Spleen (tissue), 11 donors: ENCODE results near the gene RPL21. TPM values are rescaled to one million over a fixed set of nuclear protein-coding genes. Genes with fewer than 3 reads are reported as not detected.
A peak's percentile ranks its signal among the peaks of the same experiment; 100 is the strongest.

Experiments
- DNase-seq: peaks from one replicate; pipeline ENCODE4 v3.0.0-alpha.2; 2020
- H3K27ac ChIP-seq, 8 donors: fragments of 200-600 bp; sonication (generic) in 7 of 8; 1 replicate in 4 of 8; 2 replicates in 4 of 8; pipeline versions ENCODE4 v1.5.0 to v1.8.0; 2016 to 2021; ENCODE audit warnings: inconsistent platforms in 4 of 8, mild to moderate bottlenecking in 4 of 8, moderate library complexity in 1 of 8
- H3K27me3 ChIP-seq, 7 donors: fragments of 200-600 bp; sonication (generic) in 6 of 7; replicated peaks in 1 of 7; 1 replicate in 4 of 7; 2 replicates in 3 of 7; pipeline versions ENCODE4 v1.5.0 to v1.8.0; 2016 to 2021; ENCODE audit warnings: inconsistent platforms in 3 of 7, mild to moderate bottlenecking in 1 of 7
- H3K36me3 ChIP-seq, 6 donors: fragments of 200-600 bp; sonication (generic) in 5 of 6; 1 replicate in 4 of 6; 2 replicates in 2 of 6; pipeline versions ENCODE4 v1.5.0 to v1.8.0; 2016 to 2021; ENCODE audit warnings: inconsistent platforms in 2 of 6
- H3K4me1 ChIP-seq, 6 donors: fragments of 200-600 bp; sonication (generic) in 5 of 6; 1 replicate in 3 of 6; 2 replicates in 3 of 6; pipeline versions ENCODE4 v1.5.0 to v1.8.0; 2016 to 2021; ENCODE audit warnings: inconsistent platforms in 3 of 6
- H3K4me3 ChIP-seq, 8 donors: fragments of 200-600 bp; sonication (generic) in 7 of 8; 1 replicate in 4 of 8; 2 replicates in 4 of 8; pipeline versions ENCODE4 v1.5.0 to v1.8.0; 2016 to 2021; ENCODE audit warnings: inconsistent platforms in 4 of 8, mild to moderate bottlenecking in 4 of 8, moderate library complexity in 2 of 8
- H3K9me3 ChIP-seq, 8 donors: fragments of 200-600 bp; sonication (generic) in 7 of 8; 1 replicate in 4 of 8; 2 replicates in 4 of 8; pipeline versions ENCODE4 v1.5.0 to v1.8.0; 2016 to 2021; ENCODE audit warnings: inconsistent platforms in 4 of 8
- CTCF ChIP-seq, 11 experiments: fragments of 200-600 bp in 7 of 11; fragments of 450-650 bp in 4 of 11; sonication (generic) in 4 of 11; IDR thresholded peaks in 8 of 11; conservative IDR thresholded peaks in 3 of 11; 1 replicate in 7 of 11; 2 replicates in 4 of 11; pipeline versions ENCODE4 v1.4.0 to v1.8.0; 2016 to 2021; ENCODE audit warnings: antibody characterized with exemption in 11 of 11, inconsistent platforms in 4 of 11, mild to moderate bottlenecking in 1 of 11
- POLR2A ChIP-seq, 3 donors: fragments of 450-650 bp; IDR thresholded peaks; one replicate each; pipeline ENCODE4 v1.5.1; 2017; ENCODE audit warnings: antibody characterized with exemption in 3 of 3, mild to moderate bottlenecking in 1 of 3
- POLR2AphosphoS5 ChIP-seq, 3 donors: sonication (generic); formaldehyde crosslinking; IDR thresholded peaks; one replicate each; pipeline ENCODE4 v1.5.1; 2017; ENCODE audit warnings: antibody characterized with exemption in 3 of 3
- WGBS, 5 donors: extraction: QIAGEN DNeasy Blood & Tissue Kit in 3 of 5; methylation state at CpG; one replicate each; pipeline versions ENCODE4 v1.1.5 to v1.1.7; 2013 to 2018; 5-methylcytosine and 5-hydroxymethylcytosine counted together
- intact Hi-C: fragments of 100-400 bp; cut with DNase I; formaldehyde crosslinking; loops from one replicate; pipeline ENCODE4 v1.15.0; 2023; ENCODE audit warnings: low total_unique reads
- polyA plus RNA-seq, 3 donors: library from polyadenylated mRNA; stranded (reverse); fragments of 200-250 nt; gene quantifications; one replicate each; pipeline ENCODE4 v1.2.1, GENCODE V29; 2013
- total RNA-seq, 7 donors: library from RNA; depleted of rRNA in 3 of 7; stranded (reverse); fragments of >200 nt in 3 of 7; fragmentation: NEBNext Ultra II Directional in 4 of 7; extraction: Animal tissue kit (Norgen Biotek cat#: 25700) in 4 of 7; gene quantifications; one replicate each; pipeline versions ENCODE4 v1.1.0 to v1.2.1, GENCODE V29; 2016 to 2021
- donor health status: healthy with polysubstance abuse.
- donor health status: DM: no; HTN: no; CAD: no; lungs with moderate emphysema.
- donor health status: DM: no; HTN: no; CAD: no.
- donor health status: Bipolar disorder and iron deficiency.
- donor health status: healthy.
- donor health status: DM: no; HTN: no; CAD: no.
- donor health status: DM: yes; HTN: yes; CAD: no.

RPL21 gene
- total and polyA plus RNA-seq, 10 donors: 876 to 2,187 (median 1,134) TPM

- Histone ChIP-seq H3K4me3 (no peak overlapping the region), H3K27me3 (no peaks in the 10 kb centered on the region), H3K27ac (no peak overlapping the region), H3K4me1 (peaks cover 7 to 85% (median 39%) of the 10 kb centered on the region in 6 donors), H3K9me3 (no peaks in the 10 kb centered on the region), H3K36me3 (peaks cover 0 to 22% (median 2%) of the 10 kb centered on the region in 6 donors)
- TF ChIP-seq POLR2AphosphoS5 (IDR thresholded peaks at IDR 0.05) (no peak), POLR2A (IDR thresholded peaks at IDR 0.05) (no peak), CTCF (IDR thresholded peaks at IDR 0.05 in 8 of 11, conservative IDR thresholded peaks at IDR 0.05 in 3 of 11) (no peak)
- WGBS, 5 donors: 69 to 83% (median 78%) methylated on average over 5 of the region's 5 CpGs
- intact Hi-C loops: no loop called here
- DNase-seq: no peak
Observed at GRCh38 chr13:27264181-27264580, 12.8 kb downstream of the RPL21 start.

- H3K4me1 ChIP-seq: peaks cover 7 to 85% (median 38%) of the 10 kb centered on the region in 6 donors
- intact Hi-C loops: no loop called here
- peak overlapping the region in 1 of 8 donors; percentile 17 for H3K27ac ChIP-seq
- no peaks in the 10 kb centered on the region for H3K27me3 ChIP-seq
- H3K9me3 ChIP-seq: no peaks in the 10 kb centered on the region
- no peak overlapping the region for H3K4me3 ChIP-seq
- TF ChIP-seq CTCF (IDR thresholded peaks at IDR 0.05 in 8 of 11, conservative IDR thresholded peaks at IDR 0.05 in 3 of 11) (no peak), POLR2AphosphoS5 (IDR thresholded peaks at IDR 0.05) (no peak), POLR2A (IDR thresholded peaks at IDR 0.05) (no peak)
- DNase-seq: no peak
- H3K36me3 ChIP-seq: peaks cover 0 to 17% (median 0%) of the 10 kb centered on the region in 6 donors
- WGBS, 5 donors: 52 to 76% (median 70%) methylated on average over 1 of the region's 1 CpG
Observed at GRCh38 chr13:27264648-27265047, 13.3 kb downstream of the RPL21 start.

DNA sequence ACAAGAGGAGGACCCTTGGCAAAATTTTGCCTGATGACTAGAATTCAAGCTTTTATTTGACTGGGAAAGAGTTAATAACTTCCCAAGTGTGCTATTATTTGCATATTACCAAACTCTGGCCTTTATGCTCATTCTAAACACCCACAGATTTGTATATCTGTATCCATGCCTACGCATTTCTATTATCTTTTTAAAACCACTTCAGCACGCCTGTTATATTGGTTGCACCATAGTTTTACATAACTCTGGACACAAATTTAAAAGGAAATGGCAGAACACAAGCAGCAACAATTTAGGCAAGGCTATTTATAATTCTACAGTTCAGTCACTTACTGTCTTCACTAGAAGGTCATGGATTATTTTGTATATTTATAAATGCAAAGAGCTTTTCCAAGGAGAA is 15.6 kb downstream of the RPL21 start:
- Histone ChIP-seq H3K4me1 (peaks cover 7 to 81% (median 35%) of the 10 kb centered on the region in 6 donors), H3K9me3 (no peaks in the 10 kb centered on the region), H3K27me3 (peaks cover 0 to 6% (median 0%) of the 10 kb centered on the region in 7 donors), H3K36me3 (peaks cover 0 to 6% (median 0%) of the 10 kb centered on the region in 6 donors), H3K27ac (peak overlapping the region in 4 of 8 donors; percentile 16 to 64 (median 46)), H3K4me3 (no peak overlapping the region)
- 20 to 67% (median 53%) methylated on average over 2 of the region's 2 CpGs for WGBS, 5 donors
- DNase-seq: no peak
- intact Hi-C loops: no loop called here
- TF ChIP-seq POLR2A (IDR thresholded peaks at IDR 0.05) (no peak), CTCF (IDR thresholded peaks at IDR 0.05 in 8 of 11, conservative IDR thresholded peaks at IDR 0.05 in 3 of 11) (no peak), POLR2AphosphoS5 (IDR thresholded peaks at IDR 0.05) (no peak)

DNA sequence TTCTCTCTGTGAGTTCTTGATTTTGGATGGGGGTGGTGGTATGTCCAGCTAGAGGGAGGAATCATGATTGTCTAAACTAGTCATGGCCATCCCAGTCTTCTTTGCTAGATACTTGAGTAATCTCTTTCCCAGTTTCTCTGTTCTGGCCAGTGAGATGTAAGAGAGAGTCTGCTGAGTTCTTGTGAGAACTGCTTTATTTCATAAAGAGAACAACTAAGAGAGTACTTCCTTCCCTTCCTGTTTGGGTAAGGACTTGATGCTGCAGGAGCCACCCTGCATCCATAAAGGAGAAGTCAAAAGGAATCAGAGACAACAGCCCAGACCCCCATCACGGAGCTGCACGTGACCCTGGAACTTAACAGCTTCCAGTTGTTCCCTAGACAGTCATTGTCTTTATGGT is 16.2 kb downstream of the RPL21 start:
- Histone ChIP-seq H3K4me3 (no peak overlapping the region), H3K36me3 (no peaks in the 10 kb centered on the region), H3K4me1 (peaks cover 7 to 80% (median 34%) of the 10 kb centered on the region in 6 donors), H3K27ac (peak overlapping the region in 4 of 8 donors; percentile 16 to 64 (median 46)), H3K9me3 (no peaks in the 10 kb centered on the region), H3K27me3 (peaks cover 0 to 7% (median 0%) of the 10 kb centered on the region in 7 donors)
- TF ChIP-seq POLR2A (IDR thresholded peaks at IDR 0.05): no peak
- no peak for TF ChIP-seq CTCF (IDR thresholded peaks at IDR 0.05 in 8 of 11, conservative IDR thresholded peaks at IDR 0.05 in 3 of 11)
- TF ChIP-seq POLR2AphosphoS5 (IDR thresholded peaks at IDR 0.05): no peak
- DNase-seq: no peak
- 36 to 50% (median 43%) methylated on average over 2 of the region's 2 CpGs for WGBS, 5 donors
- intact Hi-C loops: no loop called here
